PFSK-1 (cell line): ENCODE measurements around the gene PRDX1.

Experiments
- FOXP2 ChIP-seq: optimal IDR thresholded peaks from 2 replicates; pipeline ENCODE3; 2011; ENCODE audit warnings: borderline replicate concordance, control low read depth, inconsistent platforms; ENCODE audit not compliant: insufficient read depth; ENCODE audit errors: extremely low read length, extremely low read depth
- POLR2AphosphoS5 ChIP-seq: IDR thresholded peaks from 2 replicates; pipeline ENCODE4 v1.6.1; 2012; ENCODE audit warnings: low read depth, mild to moderate bottlenecking, control low read depth, low read length, moderate library complexity
- REST ChIP-seq, 2 experiments: IDR thresholded peaks; 2 replicates each; pipeline versions ENCODE4 v1.6.1 to v1.8.0; 2011 to 2012; ENCODE audit warnings: low read depth in 2 of 2, low read length in 2 of 2, control low read depth in 1 of 2, inconsistent platforms in 1 of 2, mild to moderate bottlenecking in 1 of 2, moderate library complexity in 1 of 2; ENCODE audit not compliant: insufficient read depth in 1 of 2
- SIN3A ChIP-seq: IDR thresholded peaks from 2 replicates; pipeline ENCODE4 v1.6.1; 2012; ENCODE audit warnings: mild to moderate bottlenecking, low read length, moderate library complexity, borderline replicate concordance; ENCODE audit not compliant: insufficient read depth
- TAF1 ChIP-seq: IDR thresholded peaks from 2 replicates; pipeline ENCODE4 v1.6.1; 2012; ENCODE audit warnings: low read length, control low read depth, borderline replicate concordance; ENCODE audit not compliant: insufficient read depth

The PRDX1 gene

GRCh38 chr1:45545019-45545493 is 23.4 kb upstream of the PRDX1 start:
- TF ChIP-seq POLR2AphosphoS5 (no peak), FOXP2 (no peak), TAF1 (no peak), REST (IDR thresholded peaks at IDR 0.05; ENCODE audit: insufficient read depth in 1 of 2, low read depth in 2 of 2, low read length in 2 of 2) (no peak), SIN3A (no peak)

GRCh38 chr1:45544530-45544929 is 22.8 kb upstream of the PRDX1 start:
- no peak for TF ChIP-seq SIN3A
- no peak for TF ChIP-seq POLR2AphosphoS5
- TF ChIP-seq REST (IDR thresholded peaks at IDR 0.05; ENCODE audit: insufficient read depth in 1 of 2, low read depth in 2 of 2, low read length in 2 of 2), result no peak
- TF ChIP-seq TAF1, result no peak
- no peak for TF ChIP-seq FOXP2

- TF ChIP-seq TAF1, result no peak
- TF ChIP-seq POLR2AphosphoS5, result no peak
- TF ChIP-seq SIN3A, result no peak; the same call in 1 of the 2 replicates
- peak; percentile 21 for TF ChIP-seq FOXP2
- no peak for TF ChIP-seq REST (IDR thresholded peaks at IDR 0.05; ENCODE audit: insufficient read depth in 1 of 2, low read depth in 2 of 2, low read length in 2 of 2)
Measured at GRCh38 chr1:45543581-45544417, 22.1 kb upstream of the PRDX1 start.

GRCh38 chr1:45542591-45542990 is 20.9 kb upstream of the PRDX1 start:
- TF ChIP-seq TAF1 (no peak), POLR2AphosphoS5 (no peak), FOXP2 (no peak), SIN3A (no peak), REST (IDR thresholded peaks at IDR 0.05; ENCODE audit: insufficient read depth in 1 of 2, low read depth in 2 of 2, low read length in 2 of 2) (no peak)
